Skeletal muscle tissue (tissue), 4 donors: ENCODE data around the gene BCKDK. TPM values are rescaled to one million over a fixed set of nuclear protein-coding genes. Genes with fewer than 3 reads are reported as not detected.
A peak's percentile ranks its signal among the peaks of the same experiment; 100 is the strongest.

Source experiments
- H3K27ac ChIP-seq: one replicate; pipeline ENCODE4 v1.7.0; 2013; ENCODE audit warnings: mild to moderate bottlenecking, low read depth, low read length, inconsistent platforms
- H3K27me3 ChIP-seq, 3 donors: one replicate each; pipeline ENCODE4 v1.7.0; 2013; ENCODE audit warnings: low read length in 3 of 3; ENCODE audit not compliant: control insufficient read depth in 3 of 3, insufficient read depth in 3 of 3
- H3K36me3 ChIP-seq, 3 donors: one replicate each; pipeline ENCODE4 v1.7.0; 2013; ENCODE audit warnings: low read length in 3 of 3; ENCODE audit not compliant: control insufficient read depth in 3 of 3, insufficient read depth in 3 of 3
- H3K4me1 ChIP-seq, 3 donors: one replicate each; pipeline ENCODE4 v1.7.0; 2013; ENCODE audit warnings: low read length in 3 of 3, mild to moderate bottlenecking in 3 of 3; ENCODE audit not compliant: control insufficient read depth in 3 of 3, insufficient read depth in 3 of 3
- H3K4me3 ChIP-seq, 3 donors: one replicate each; pipeline ENCODE4 v1.7.0; 2013; ENCODE audit warnings: low read length in 3 of 3
- H3K9ac ChIP-seq, 3 donors: one replicate each; pipeline ENCODE4 v1.7.0; 2013; ENCODE audit warnings: low read length in 3 of 3, mild to moderate bottlenecking in 3 of 3, moderate library complexity in 2 of 3, low read depth in 1 of 3
- H3K9me3 ChIP-seq, 3 donors: one replicate each; pipeline ENCODE4 v1.7.0; 2013; ENCODE audit warnings: low read length in 3 of 3; ENCODE audit not compliant: control insufficient read depth in 3 of 3
- total RNA-seq: library from RNA; depleted of rRNA; stranded (reverse); fragments of >200 nt; gene quantifications from one replicate; pipeline ENCODE4 v1.2.3, GENCODE V29; 2014
- donor health status: Osteomylitis.

BCKDK gene
- total RNA-seq, 1 donor from 2014 or later = 8.9 TPM

- no peaks in the 10 kb centered on the region for H3K27me3 ChIP-seq
- H3K4me1 ChIP-seq = peaks cover 33 to 35% (median 34%) of the 10 kb centered on the region in 3 donors
- H3K9ac ChIP-seq = peak overlapping the region in 1 of 3 donors; percentile 36
- no peak overlapping the region for H3K4me3 ChIP-seq
- H3K36me3 ChIP-seq = peaks cover 49 to 60% (median 59%) of the 10 kb centered on the region in 3 donors
- no peak overlapping the region for H3K27ac ChIP-seq
- no peaks in the 10 kb centered on the region for H3K9me3 ChIP-seq
Observed at GRCh38 chr16:31125844-31126243, 17.7 kb downstream of the BCKDK start.

- peak overlapping the region; percentile 32 to 57 (median 51) for H3K9ac ChIP-seq
- peaks cover 33 to 35% (median 34%) of the 10 kb centered on the region in 3 donors for H3K4me1 ChIP-seq
- H3K27ac ChIP-seq = peak overlapping the region; percentile 74
- peaks cover 51 to 62% (median 55%) of the 10 kb centered on the region in 3 donors for H3K36me3 ChIP-seq
- no peaks in the 10 kb centered on the region for H3K9me3 ChIP-seq
- H3K27me3 ChIP-seq = no peaks in the 10 kb centered on the region
- H3K4me3 ChIP-seq = no peak overlapping the region
Observed at GRCh38 chr16:31127182-31127581, 19.0 kb downstream of the BCKDK start.

GRCh38 chr16:31128711-31129567 is 20.8 kb downstream of the BCKDK start:
- peaks cover 48 to 62% (median 56%) of the 10 kb centered on the region in 3 donors for H3K36me3 ChIP-seq
- H3K4me3 ChIP-seq = peak overlapping the region in 1 of 3 donors; percentile 13
- no peaks in the 10 kb centered on the region for H3K9me3 ChIP-seq
- no peaks in the 10 kb centered on the region for H3K27me3 ChIP-seq
- H3K4me1 ChIP-seq = peaks cover 33 to 37% (median 35%) of the 10 kb centered on the region in 3 donors
- H3K27ac ChIP-seq = peak overlapping the region; percentile 74
- peak overlapping the region; percentile 32 to 76 (median 70) for H3K9ac ChIP-seq

- peak overlapping the region; percentile 74 for H3K27ac ChIP-seq
- peaks cover 35 to 39% (median 35%) of the 10 kb centered on the region in 3 donors for H3K4me1 ChIP-seq
Observed at GRCh38 chr16:31129568-31130335, 21.6 kb downstream of the BCKDK start.

GRCh38 chr16:31130336-31130891 is 22.2 kb downstream of the BCKDK start:
- no peaks in the 10 kb centered on the region for H3K9me3 ChIP-seq
- H3K27ac ChIP-seq = no peak overlapping the region
- H3K27me3 ChIP-seq = no peaks in the 10 kb centered on the region
- no peak overlapping the region for H3K9ac ChIP-seq
- H3K4me1 ChIP-seq = peaks cover 35 to 43% (median 35%) of the 10 kb centered on the region in 3 donors
- peaks cover 45 to 56% (median 48%) of the 10 kb centered on the region in 3 donors for H3K36me3 ChIP-seq
- H3K4me3 ChIP-seq = no peak overlapping the region

More at GRCh38 chr16:31129568-31130335, 21.6 kb downstream of the BCKDK start:
- Histone ChIP-seq H3K9ac (peak overlapping the region; percentile 32 to 76 (median 70)), H3K36me3 (peaks cover 45 to 60% (median 53%) of the 10 kb centered on the region in 3 donors), H3K9me3 (no peaks in the 10 kb centered on the region), H3K4me3 (peak overlapping the region in 1 of 3 donors; percentile 13), H3K27me3 (no peaks in the 10 kb centered on the region)

GRCh38 chr16:31130899-31131298 is 22.7 kb downstream of the BCKDK start:
- no peak overlapping the region for H3K9ac ChIP-seq
- no peaks in the 10 kb centered on the region for H3K9me3 ChIP-seq
- H3K36me3 ChIP-seq = peaks cover 41 to 56% (median 48%) of the 10 kb centered on the region in 3 donors
- H3K27me3 ChIP-seq = no peaks in the 10 kb centered on the region
- no peak overlapping the region for H3K4me3 ChIP-seq
- H3K4me1 ChIP-seq = peaks cover 35 to 43% (median 35%) of the 10 kb centered on the region in 3 donors
- H3K27ac ChIP-seq = no peak overlapping the region

GRCh38 chr16:31131416-31131815 is 23.2 kb downstream of the BCKDK start:
- H3K27me3 ChIP-seq = no peaks in the 10 kb centered on the region
- H3K9me3 ChIP-seq = no peaks in the 10 kb centered on the region
- H3K36me3 ChIP-seq = peaks cover 37 to 56% (median 48%) of the 10 kb centered on the region in 3 donors
- peaks cover 32 to 41% (median 33%) of the 10 kb centered on the region in 3 donors for H3K4me1 ChIP-seq
- no peak overlapping the region for H3K27ac ChIP-seq
- no peak overlapping the region for H3K9ac ChIP-seq
- no peak overlapping the region for H3K4me3 ChIP-seq

GRCh38 chr16:31131841-31132271 is 23.7 kb downstream of the BCKDK start:
- Histone ChIP-seq H3K27me3 (no peaks in the 10 kb centered on the region), H3K4me1 (peaks cover 29 to 38% (median 29%) of the 10 kb centered on the region in 3 donors), H3K9me3 (no peaks in the 10 kb centered on the region), H3K4me3 (no peak overlapping the region), H3K27ac (no peak overlapping the region), H3K9ac (no peak overlapping the region), H3K36me3 (peaks cover 33 to 55% (median 46%) of the 10 kb centered on the region in 3 donors)

- Histone ChIP-seq H3K9ac (no peak overlapping the region), H3K4me1 (peaks cover 23 to 32% (median 23%) of the 10 kb centered on the region in 3 donors), H3K27ac (no peak overlapping the region), H3K4me3 (no peak overlapping the region), H3K36me3 (peaks cover 27 to 49% (median 41%) of the 10 kb centered on the region in 3 donors), H3K9me3 (no peaks in the 10 kb centered on the region), H3K27me3 (no peaks in the 10 kb centered on the region)
Observed at GRCh38 chr16:31132303-31132979, 24.3 kb downstream of the BCKDK start.
